GM21447 (cell line): ENCODE measurements around the gene SERTM2.
"Not testable (repeated sequence)": the region's sequence is repeated elsewhere in the genome, so short reads cannot be mapped to it uniquely, and the experiment has no call there.

Experiments used
- ATAC-seq: cut with Tn5 transposase; IDR thresholded peaks from one replicate; pipeline ENCODE4 v1.9.1; 2021; ENCODE audit not compliant: unreplicated experiment

SERTM2 gene

GRCh38 chrX:111511477-111511876 lies at the start of gene SERTM2:
SERTM2 (plus strand) TSS chrX:111511645; CDS start chrX:111518858, 7,213 bp downstream.
- ATAC-seq = no peak

GRCh38 chrX:111465669-111466068 lies 45.8 kb upstream of the SERTM2 start:
- ATAC-seq = no peak

DNA sequence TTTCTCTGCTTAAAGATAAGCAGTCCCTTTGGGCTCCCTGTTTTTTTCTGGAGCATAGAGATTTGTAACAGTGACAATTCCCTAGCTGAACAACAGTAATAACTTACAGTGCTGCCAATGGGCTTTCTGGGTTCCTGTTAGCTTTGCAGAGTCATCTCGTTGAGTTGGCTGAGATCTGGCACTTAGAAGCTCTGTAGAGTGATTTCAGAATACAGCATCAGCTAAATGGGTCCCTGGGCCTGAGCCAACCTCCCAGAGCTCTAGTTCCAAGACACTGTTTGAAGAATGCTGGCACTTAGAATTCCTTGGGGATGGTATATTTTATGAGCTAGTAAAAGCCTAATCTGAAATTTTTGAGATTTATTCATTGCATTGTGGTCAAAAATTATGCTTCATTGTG lies 43.5 kb upstream of the SERTM2 start:
- no peak for ATAC-seq

GRCh38 chrX:111470681-111471403 lies 40.6 kb upstream of the SERTM2 start:
- ATAC-seq = no peak

DNA sequence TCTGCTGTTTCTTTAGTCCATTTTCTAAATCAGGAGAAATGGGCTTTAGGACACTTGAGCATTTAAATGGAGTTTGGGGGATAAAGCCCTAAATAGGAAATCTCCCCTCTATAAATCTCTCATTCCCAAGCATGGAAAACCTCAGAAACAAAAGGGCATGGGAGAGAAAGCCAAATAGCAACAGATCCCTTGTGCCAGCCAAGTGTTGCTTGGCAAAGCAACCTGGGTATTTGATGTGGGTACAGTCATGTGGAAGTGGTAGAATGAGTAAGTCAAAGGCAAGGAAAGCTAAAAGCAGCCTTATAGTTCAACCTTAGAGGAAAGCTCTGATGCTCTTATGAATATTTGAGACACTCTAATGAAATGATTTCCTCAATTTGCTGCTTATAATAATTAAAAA lies 29.5 kb upstream of the SERTM2 start:
- no peak for ATAC-seq

GRCh38 chrX:111483135-111483534 lies 28.3 kb upstream of the SERTM2 start:
- ATAC-seq = no peak

GRCh38 chrX:111483881-111484280 lies 27.6 kb upstream of the SERTM2 start:
- ATAC-seq = no peak

DNA sequence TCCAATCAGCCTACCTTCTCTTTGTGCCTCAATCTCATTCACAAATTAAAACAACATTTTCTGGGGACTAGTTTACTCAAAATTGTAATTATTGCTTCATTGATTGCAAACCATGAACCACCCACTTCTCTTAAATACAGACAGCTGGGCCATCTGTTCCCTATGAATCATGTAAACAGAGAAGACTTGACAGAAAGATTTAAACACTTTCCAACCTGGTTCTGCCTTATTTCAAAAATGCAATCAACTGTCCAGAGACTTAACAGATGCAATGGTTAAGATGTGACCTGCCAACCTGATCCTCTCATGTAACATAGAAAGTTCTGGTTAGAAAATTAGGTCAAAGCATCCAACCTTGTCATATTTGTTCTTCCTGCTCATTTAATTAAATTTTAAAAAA lies 20.8 kb upstream of the SERTM2 start:
- no peak for ATAC-seq

DNA sequence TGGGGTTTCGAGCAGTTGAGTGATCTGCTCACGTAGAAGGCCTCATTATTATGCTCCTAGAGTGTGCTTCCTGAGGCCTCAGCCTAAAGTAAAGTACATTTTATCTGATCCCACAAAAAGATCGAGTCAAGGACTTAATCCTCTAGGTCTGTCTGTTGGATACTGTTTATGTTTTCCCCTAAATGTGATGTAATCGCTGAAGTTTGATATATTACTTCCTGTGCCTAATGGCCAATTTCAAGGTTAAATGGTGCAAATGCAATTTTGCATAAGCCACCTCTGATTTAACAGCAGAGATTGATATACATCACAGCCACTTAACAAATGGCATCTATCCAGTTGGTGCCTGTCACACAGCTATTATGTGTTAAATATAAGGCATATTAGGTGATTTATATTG lies 19.4 kb upstream of the SERTM2 start:
- no peak for ATAC-seq

GRCh38 chrX:111498538-111499103 lies 12.8 kb upstream of the SERTM2 start:
- no peak for ATAC-seq

- ATAC-seq = no peak
Measured at GRCh38 chrX:111503485-111503993, 7.9 kb upstream of the SERTM2 start.

GRCh38 chrX:111504941-111505340 lies 6.5 kb upstream of the SERTM2 start:
- no peak for ATAC-seq

DNA sequence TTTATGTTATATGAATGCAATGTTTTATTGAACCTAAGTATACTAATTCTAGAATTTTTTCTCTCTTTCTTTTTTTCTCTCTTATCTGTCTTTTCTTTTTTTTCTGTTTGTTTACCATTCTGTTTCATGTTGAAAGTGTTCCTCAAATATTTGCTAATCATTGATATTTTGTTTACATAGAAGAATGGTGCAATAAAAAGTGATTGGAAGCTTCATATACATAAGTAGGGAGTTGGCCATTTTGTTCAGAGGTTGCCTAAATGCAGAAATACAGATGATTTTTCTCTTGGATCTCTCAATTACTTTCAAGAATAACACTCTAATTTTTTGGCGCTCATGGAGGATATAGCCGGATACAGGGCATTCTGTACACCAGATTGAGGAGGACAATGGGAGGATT lies 5.7 kb upstream of the SERTM2 start:
- no peak for ATAC-seq

GRCh38 chrX:111506826-111507225 lies 4.6 kb upstream of the SERTM2 start:
- ATAC-seq = no peak

DNA sequence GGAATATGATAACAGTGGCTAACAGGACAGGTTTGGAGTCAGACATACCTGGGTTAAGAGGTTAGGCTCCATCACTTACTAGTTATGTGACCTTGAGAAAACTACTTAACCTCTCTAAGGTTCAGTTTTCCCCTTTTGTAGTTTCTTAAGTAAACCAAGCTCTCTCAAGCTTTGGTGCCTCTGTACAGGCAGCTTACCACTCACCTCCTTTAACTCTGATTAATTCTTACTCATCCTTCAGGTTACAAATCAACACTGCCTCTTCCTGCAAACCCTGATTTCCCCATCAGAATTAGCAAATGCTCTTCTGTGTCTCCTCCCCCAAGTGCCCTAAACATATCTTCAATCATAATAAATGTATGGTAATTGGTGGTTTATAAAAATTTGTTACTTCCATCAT lies 3.5 kb upstream of the SERTM2 start:
- no peak for ATAC-seq

GRCh38 chrX:111515298-111515697 lies 3.9 kb downstream of the SERTM2 start:
- no peak for ATAC-seq

GRCh38 chrX:111518667-111519066 lies 7.2 kb downstream of the SERTM2 start:
- ATAC-seq = no peak

DNA sequence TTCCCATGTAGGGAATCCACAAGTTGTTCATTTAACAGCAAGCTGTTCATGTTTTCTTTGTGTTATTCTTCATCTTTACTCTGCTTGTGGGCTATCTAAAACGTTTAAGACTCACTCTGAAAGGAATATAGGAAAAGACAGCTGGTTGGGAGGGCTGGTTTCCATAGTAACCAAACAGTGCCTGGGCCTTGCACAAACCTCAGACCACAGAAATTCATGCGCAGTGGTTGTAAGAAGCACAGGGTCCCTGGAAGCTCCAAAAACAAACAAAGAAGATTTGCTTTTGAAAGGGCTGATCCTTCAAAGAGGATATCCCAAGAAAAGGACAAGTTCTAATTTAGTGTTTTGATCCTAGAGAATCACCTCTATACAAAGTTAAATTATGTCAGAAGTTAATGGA lies 7.8 kb downstream of the SERTM2 start:
- ATAC-seq = no peak

DNA sequence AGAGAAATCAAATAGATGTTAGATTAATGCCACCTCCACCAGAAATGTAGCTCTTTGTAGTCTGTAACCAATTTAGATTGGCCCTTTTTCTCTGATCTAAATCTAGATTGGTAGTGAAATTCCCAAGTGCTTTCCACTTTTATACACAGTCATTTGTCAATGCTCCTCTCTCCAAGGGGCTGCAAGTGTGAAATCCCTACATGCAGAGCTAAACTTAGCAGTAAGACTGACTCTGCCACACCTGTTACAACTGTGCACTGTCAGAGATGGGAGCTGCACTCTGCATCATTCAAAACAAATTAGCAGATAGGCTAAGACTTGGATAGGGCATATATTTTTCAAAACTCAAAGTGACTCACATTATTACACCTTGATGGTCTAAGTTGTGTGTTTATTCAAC lies 9.1 kb downstream of the SERTM2 start:
- no peak for ATAC-seq

GRCh38 chrX:111521169-111521568 lies 9.7 kb downstream of the SERTM2 start:
- ATAC-seq = no peak

- ATAC-seq = no peak
Measured at GRCh38 chrX:111543212-111543741, 31.8 kb downstream of the SERTM2 start.

GRCh38 chrX:111549235-111549634 lies 37.8 kb downstream of the SERTM2 start:
- ATAC-seq = not testable (repeated sequence)
